ENCODE results near the gene GBP2.

DNA sequence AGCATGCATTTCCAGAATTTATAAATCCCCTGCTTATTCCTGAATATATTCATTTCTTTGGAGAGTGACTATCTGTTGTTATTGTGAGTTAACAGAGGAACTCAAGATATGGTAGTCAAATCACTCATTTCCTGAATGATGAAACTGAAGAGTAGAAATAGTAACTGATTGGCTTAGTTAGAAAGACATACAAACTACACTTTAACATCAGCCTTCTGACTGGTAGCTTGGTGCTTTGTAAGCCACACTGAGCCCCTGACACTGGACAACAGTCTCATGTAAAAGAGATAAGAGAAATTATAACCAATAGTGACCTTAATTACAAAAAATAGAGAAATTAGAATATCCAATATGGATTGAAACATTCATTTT is 45.1 kb upstream of the GBP2 start:
- no peak for TF ChIP-seq CTCF (IDR thresholded peaks at IDR 0.05)
- no peak for TF ChIP-seq POLR2A (IDR thresholded peaks at IDR 0.05)
